ENCODE measurements around the gene PLEKHA7. TPM values are rescaled to one million over a fixed set of nuclear protein-coding genes. Genes with fewer than 3 reads are reported as not detected.

PLEKHA7 gene
- total RNA-seq, 2 experiments from 2014 or later, result 0.13 TPM; not detected in 1

DNA sequence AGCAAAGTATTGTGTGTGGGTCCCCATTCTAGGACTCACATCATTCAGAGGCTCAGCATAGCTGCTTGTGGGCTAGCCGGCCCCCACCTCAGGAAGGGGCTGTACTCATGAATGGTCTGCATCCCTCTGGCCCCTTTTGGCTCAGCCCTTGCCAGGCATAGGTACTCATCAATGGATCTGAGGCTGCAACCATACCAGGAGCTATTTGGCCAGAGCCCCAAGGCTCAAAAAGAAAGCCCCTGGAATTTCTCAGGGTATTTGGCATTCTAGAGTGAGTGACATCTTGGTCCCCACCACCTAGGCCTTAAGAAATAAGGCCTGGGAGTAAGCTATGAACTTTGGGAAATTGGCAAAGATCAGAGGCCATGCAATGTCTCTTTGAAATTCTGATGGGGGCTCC lies 38.3 kb downstream of the PLEKHA7 start:
- BruUV-seq (replicated peaks), result no TSS peak
- Histone ChIP-seq H3K4me1 (ENCODE audit: insufficient read depth, low read length, poor library complexity, severe bottlenecking) (no peaks in the 10 kb centered on the region), H3K9me3 (ENCODE audit: low read length) (no peaks in the 10 kb centered on the region), H3K4me2 (ENCODE audit: low read length) (no peak overlapping the region), H3K27ac (ENCODE audit: low read depth, low read length, poor library complexity, severe bottlenecking) (no peak overlapping the region), H3K4me3 (ENCODE audit: low read depth, low read length, poor library complexity, severe bottlenecking) (no peak overlapping the region), H4K20me1 (ENCODE audit: insufficient read depth, low read length) (no peaks in the 10 kb centered on the region), H2AFZ (ENCODE audit: low read length) (no peak overlapping the region), H3K36me3 (ENCODE audit: insufficient read depth, low read length) (no peaks in the 10 kb centered on the region), H3K9me2 (ENCODE audit: insufficient read depth, low read length) (no peaks in the 10 kb centered on the region), H3K79me2 (ENCODE audit: insufficient read depth, low read depth, low read length) (no peaks in the 10 kb centered on the region)
- TF ChIP-seq, protein P1, sequence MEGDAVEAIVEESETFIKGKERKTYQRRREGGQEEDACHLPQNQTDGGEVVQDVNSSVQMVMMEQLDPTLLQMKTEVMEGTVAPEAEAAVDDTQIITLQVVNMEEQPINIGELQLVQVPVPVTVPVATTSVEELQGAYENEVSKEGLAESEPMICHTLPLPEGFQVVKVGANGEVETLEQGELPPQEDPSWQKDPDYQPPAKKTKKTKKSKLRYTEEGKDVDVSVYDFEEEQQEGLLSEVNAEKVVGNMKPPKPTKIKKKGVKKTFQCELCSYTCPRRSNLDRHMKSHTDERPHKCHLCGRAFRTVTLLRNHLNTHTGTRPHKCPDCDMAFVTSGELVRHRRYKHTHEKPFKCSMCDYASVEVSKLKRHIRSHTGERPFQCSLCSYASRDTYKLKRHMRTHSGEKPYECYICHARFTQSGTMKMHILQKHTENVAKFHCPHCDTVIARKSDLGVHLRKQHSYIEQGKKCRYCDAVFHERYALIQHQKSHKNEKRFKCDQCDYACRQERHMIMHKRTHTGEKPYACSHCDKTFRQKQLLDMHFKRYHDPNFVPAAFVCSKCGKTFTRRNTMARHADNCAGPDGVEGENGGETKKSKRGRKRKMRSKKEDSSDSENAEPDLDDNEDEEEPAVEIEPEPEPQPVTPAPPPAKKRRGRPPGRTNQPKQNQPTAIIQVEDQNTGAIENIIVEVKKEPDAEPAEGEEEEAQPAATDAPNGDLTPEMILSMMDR (conservative IDR thresholded peaks at IDR 0.05; ENCODE audit: low read length), result no peak
- no peak for TF ChIP-seq EZH2phosphoT487 (IDR thresholded peaks at IDR 0.05; ENCODE audit: borderline replicate concordance, low read depth, low read length)
- ChIA-PET POLR2A (interaction anchor here (1.3 kb wide), 1 partner anchor 11 kb away, joined by 3 read pairs; no protein-coding TSS in a partner anchor), CTCF (ENCODE audit: unreplicated experiment) (no interaction called here)
- intact Hi-C loops (cut with micrococcal nuclease; ENCODE audit: unreplicated experiment), result no loop called here
- DNase-seq (ENCODE audit: low spot score), result no peak

DNA sequence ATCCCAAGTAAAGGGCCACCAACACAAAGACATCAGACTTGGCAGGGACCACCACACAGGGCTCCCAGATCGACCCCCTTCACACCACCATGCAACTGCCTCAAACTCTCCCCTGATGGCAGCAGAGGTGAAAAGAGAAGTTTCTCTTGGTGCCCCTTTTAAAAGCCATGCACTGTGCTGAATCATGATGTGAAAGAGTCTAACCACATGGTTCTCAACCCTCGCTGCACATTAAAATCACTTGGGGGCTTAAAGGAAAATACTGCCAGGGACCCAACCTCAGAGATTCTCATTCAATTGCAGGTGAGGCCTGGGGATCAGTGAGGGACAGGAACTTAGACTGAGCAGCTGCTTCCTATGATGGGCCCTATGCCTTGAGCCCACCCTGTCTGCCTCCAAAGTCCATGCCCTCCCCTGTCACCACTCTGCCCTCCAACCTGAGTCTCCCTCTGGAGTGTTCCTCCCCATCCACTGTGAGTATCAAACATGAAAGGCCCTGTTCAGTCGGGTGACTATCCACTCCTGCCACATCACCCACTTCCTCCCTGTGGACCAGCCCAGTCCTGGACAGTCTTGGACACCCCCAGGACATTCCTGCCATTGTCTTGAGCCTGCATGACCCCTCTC lies 40.8 kb downstream of the PLEKHA7 start:
- intact Hi-C loops (cut with micrococcal nuclease; ENCODE audit: unreplicated experiment), result no loop called here
- CTCF ChIA-PET (ENCODE audit: unreplicated experiment), result no interaction called here
- BruUV-seq (replicated peaks), result no TSS peak

More for the DNA sequence above, 40.8 kb downstream of the PLEKHA7 start:
- Histone ChIP-seq H3K79me2 (ENCODE audit: insufficient read depth, low read depth, low read length) (no peaks in the 10 kb centered on the region), H3K9me2 (ENCODE audit: insufficient read depth, low read length) (no peaks in the 10 kb centered on the region), H2AFZ (ENCODE audit: low read length) (no peak overlapping the region), H3K27ac (ENCODE audit: low read depth, low read length, poor library complexity, severe bottlenecking) (no peak overlapping the region), H4K20me1 (ENCODE audit: insufficient read depth, low read length) (no peaks in the 10 kb centered on the region; the same call in 1 of the 2 replicates), H3K4me1 (ENCODE audit: insufficient read depth, low read length, poor library complexity, severe bottlenecking) (no peaks in the 10 kb centered on the region), H3K36me3 (ENCODE audit: insufficient read depth, low read length) (no peaks in the 10 kb centered on the region), H3K4me2 (ENCODE audit: low read length) (no peak overlapping the region), H3K9me3 (ENCODE audit: low read length) (no peaks in the 10 kb centered on the region), H3K4me3 (ENCODE audit: low read depth, low read length, poor library complexity, severe bottlenecking) (no peak overlapping the region)
- POLR2A ChIA-PET, result no interaction called here
- no peak for TF ChIP-seq EZH2phosphoT487 (IDR thresholded peaks at IDR 0.05; ENCODE audit: borderline replicate concordance, low read depth, low read length)
- TF ChIP-seq, protein P1 (conservative IDR thresholded peaks at IDR 0.05; ENCODE audit: low read length), result no peak
- DNase-seq (ENCODE audit: low spot score), result no peak
